Left forelimb (tissue), 1 donor: ENCODE measurements around the gene NBPF20.
"Not testable (repeated sequence)": the region's sequence is repeated elsewhere in the genome, so short reads cannot be mapped to it uniquely, and the experiment has no call there.

ENCODE experiments used
- DNase-seq: peaks from one replicate; pipeline ENCODE4 v3.0.0-alpha.2; 2018; ENCODE audit warnings: low spot score

The NBPF20 gene

GRCh38 chr1:145424612-145425435 lies 579 bp downstream of the NBPF20 start:
- not testable (repeated sequence) for DNase-seq

- not testable (repeated sequence) for DNase-seq
Observed at GRCh38 chr1:145415149-145415548, 10.3 kb downstream of the NBPF20 start.

DNA sequence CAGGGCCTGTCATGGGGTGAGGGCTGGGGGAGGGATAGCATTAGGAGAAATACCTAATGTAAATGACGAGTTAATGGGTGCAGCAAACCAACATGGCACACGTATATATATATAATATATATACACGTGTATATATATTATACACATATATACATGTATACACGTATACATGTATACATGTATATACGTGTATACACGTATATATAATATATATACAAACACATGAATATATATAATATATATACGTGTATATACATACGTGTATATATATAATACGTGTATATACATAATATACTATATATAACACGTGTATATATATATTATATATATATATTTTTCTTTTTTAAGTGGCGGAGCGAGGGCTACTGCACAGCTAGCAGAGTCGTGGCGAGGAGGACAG lies 18.1 kb downstream of the NBPF20 start:
- DNase-seq = not testable (repeated sequence)

DNA sequence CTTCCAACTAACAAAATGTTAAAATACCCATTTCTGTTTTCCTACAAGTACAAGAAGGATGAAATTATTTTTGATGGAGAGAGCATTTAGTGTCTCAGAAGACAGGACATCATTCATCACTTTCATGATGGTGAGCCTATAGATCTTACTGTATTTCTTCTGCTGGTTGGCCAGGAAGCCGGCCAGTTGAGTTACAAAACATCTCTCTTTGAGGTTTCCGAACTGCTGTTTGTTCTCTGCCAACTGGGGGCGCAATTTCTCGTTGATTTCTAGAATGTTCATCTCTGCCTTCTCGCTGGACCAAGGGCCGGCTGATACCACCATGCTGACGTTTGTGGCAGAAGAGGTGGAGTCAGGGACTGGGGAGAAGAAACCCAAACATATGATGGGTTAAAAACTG lies 20.5 kb downstream of the NBPF20 start:
- not testable (repeated sequence) for DNase-seq

DNA sequence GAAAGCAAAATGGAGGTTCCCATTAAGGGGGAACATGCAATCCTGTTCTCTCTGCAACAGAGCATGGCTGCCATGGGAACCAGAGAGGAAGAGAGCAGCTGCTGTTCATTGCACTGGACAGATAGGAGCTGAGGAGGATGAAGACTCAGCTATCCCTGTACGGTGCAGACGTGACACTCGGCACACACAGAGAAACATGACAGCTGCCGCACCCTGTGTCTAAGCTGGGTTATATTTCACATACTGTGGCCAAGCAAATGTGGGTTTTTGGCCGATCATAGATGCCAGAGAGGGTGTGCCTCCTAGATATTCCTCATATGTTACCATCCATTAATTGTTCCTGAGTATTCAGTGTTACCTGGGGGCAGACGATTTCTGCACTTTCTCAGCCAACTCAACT lies 24.7 kb downstream of the NBPF20 start:
- not testable (repeated sequence) for DNase-seq
